GM23338 (cell line): Measurements from ENCODE around the gene GPR153.

Experiments used
- STAT1 ChIP-seq: IDR thresholded peaks from one replicate; pipeline ENCODE4 v1.6.1; 2016; ENCODE audit warnings: antibody characterized with exemption; ENCODE audit not compliant: unreplicated experiment
- TF ChIP-seq, protein P1 (sequence below), 2 experiments: fragments of 200-600 bp in 1 of 2; sonication (generic) in 1 of 2; conservative IDR thresholded peaks; 2 replicates each; pipeline versions ENCODE4 v1.5.1 to v1.6.1; 2016 to 2017; ENCODE audit warnings: antibody characterized with exemption in 2 of 2, low read depth in 2 of 2, mild to moderate bottlenecking in 2 of 2, moderate library complexity in 1 of 2

DNA sequence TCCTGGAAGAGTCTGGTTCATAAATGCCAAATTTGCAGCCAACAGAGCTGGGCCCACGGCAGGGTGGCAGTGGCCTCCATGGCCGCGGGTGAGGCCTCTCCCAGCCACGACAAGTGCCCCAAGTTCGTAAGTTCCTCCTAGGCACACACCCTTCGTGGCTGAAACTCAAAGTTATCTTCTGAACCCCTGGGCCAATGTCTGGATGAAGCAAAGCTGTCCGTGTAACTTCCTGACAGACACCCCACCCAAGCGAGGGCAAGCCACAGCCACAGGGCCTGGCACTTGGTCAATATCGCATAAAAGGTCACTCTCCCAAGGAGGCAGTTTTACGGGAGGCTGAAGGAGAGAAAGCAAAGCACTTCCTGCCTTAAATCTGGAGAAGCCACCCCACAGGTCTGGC, 27.8 kb upstream of the GPR153 start:
- TF ChIP-seq, protein P1, sequence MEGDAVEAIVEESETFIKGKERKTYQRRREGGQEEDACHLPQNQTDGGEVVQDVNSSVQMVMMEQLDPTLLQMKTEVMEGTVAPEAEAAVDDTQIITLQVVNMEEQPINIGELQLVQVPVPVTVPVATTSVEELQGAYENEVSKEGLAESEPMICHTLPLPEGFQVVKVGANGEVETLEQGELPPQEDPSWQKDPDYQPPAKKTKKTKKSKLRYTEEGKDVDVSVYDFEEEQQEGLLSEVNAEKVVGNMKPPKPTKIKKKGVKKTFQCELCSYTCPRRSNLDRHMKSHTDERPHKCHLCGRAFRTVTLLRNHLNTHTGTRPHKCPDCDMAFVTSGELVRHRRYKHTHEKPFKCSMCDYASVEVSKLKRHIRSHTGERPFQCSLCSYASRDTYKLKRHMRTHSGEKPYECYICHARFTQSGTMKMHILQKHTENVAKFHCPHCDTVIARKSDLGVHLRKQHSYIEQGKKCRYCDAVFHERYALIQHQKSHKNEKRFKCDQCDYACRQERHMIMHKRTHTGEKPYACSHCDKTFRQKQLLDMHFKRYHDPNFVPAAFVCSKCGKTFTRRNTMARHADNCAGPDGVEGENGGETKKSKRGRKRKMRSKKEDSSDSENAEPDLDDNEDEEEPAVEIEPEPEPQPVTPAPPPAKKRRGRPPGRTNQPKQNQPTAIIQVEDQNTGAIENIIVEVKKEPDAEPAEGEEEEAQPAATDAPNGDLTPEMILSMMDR (conservative IDR thresholded peaks at IDR 0.05; ENCODE audit: low read depth in 2 of 2): no peak
- TF ChIP-seq STAT1: no peak
